Measurements from ENCODE around the gene ZNF764.
A peak's percentile ranks its signal among the peaks of the same experiment; 100 is the strongest.
"Not testable (repeated sequence)": the region's sequence is repeated elsewhere in the genome, so short reads cannot be mapped to it uniquely, and the experiment has no call there.

The ZNF764 gene

DNA sequence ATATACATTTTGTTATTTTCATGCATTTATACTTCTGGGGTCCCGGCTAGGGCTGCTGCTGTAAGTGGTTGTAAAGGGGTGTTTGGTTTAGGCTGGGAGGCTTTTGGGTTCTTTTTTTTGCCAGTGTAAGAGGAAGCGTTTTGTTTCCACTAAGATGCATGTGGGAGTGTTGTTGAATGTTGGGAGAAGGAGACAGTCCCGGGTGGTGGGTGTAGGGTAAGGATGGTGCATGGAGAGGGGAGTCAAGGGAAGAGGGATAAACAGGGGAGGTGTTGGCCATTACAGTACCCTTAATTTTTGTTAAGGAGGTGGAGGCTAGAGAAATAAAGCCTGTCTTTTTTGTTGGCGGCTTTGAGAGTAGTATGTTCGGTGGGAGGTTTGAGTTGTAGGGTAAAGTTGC lies 15.1 kb downstream of the ZNF764 start:
- no peak for DNase-seq

DNA sequence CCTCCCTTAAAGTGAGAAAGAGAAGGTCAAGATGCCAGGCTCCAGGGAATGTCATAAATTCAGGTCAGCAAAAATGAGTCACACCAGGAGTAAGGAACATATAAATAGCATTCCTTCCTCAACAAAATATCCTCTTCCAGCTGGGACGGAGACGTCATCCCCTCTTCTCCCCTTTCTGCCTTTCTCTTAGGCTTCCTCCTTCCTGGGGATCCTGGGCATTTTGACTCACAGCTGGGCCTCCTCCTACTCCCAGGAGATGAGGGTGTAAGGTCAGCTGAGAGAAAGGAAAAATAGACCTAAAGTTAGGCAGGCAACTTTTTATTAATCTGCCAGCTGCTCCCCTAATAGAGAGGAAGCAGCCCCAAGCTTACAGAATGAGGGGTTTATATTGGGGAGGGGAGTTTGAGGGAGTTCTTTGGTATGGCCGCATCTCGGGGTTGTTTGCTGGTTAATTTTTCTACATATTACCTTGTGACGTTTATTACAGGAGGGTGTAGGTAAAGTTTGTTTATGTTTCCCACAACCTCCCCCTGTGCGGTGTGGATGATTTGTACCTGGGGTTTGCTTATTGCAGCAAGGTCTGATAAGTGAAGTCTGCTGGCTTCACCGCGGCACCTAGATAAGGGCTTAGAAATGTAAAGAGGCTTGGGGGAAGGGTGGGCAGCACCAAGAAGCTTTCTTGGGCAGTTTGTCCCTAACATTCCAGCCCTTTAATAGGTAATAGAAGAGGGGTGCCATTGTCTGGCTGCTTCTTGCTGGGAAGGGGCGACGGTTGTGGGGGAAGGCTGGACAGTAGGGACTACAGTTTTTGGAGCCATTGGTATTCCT lies 16.5 kb downstream of the ZNF764 start:
- no peak for DNase-seq

DNA sequence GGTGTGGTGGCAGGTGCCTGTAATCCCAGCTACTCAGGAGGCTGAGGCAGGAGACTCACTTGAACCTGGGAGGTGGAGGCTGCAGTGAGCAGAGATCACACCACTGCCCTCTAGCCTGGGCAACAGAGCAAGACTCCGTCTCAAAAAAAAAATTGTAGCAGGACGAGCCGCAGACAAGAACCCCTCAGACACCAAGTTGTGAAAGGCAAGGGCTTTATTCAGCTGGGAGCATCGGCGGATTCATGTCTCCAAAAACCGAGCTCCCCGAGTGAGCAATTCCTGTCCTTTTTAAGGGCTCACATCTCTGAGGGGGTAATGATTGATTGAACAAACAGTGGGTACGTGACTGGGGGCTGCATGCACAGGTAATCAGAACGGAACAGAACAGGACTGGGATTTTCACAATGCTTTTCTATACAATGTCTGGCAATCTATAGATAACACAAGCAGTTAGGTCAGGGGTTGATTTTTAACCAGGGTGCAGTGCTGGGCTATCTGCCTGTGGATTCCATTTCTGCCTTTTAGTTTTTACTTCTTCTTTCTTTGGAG lies 17.2 kb downstream of the ZNF764 start:
- not testable (repeated sequence) for DNase-seq

DNA sequence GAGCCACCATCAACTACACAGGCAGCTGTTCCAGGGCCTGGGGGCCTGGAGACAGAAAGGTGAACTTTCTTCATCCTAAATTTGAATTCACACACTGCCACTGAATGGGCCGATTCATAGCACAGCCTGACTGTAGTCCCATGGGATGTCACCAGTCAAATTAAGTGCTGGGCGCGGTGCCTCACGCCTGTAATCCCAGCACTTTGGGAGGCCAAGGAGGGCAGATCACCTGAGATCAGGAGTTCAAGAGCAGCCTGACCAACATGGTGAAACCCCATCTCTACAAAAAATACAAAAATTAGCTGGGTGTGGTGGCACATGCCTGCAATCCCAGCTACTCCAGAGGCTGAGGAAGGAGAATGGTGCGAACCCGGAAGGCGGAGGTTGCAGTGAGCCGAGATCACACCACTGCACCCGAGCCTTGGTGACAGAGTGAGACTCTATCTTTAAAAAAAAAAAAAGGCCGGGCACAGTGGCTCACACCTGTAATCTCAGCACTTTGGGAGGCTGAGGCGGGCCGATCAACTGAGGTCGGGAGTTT lies 18.1 kb downstream of the ZNF764 start:
- DNase-seq, result not testable (repeated sequence)

DNA sequence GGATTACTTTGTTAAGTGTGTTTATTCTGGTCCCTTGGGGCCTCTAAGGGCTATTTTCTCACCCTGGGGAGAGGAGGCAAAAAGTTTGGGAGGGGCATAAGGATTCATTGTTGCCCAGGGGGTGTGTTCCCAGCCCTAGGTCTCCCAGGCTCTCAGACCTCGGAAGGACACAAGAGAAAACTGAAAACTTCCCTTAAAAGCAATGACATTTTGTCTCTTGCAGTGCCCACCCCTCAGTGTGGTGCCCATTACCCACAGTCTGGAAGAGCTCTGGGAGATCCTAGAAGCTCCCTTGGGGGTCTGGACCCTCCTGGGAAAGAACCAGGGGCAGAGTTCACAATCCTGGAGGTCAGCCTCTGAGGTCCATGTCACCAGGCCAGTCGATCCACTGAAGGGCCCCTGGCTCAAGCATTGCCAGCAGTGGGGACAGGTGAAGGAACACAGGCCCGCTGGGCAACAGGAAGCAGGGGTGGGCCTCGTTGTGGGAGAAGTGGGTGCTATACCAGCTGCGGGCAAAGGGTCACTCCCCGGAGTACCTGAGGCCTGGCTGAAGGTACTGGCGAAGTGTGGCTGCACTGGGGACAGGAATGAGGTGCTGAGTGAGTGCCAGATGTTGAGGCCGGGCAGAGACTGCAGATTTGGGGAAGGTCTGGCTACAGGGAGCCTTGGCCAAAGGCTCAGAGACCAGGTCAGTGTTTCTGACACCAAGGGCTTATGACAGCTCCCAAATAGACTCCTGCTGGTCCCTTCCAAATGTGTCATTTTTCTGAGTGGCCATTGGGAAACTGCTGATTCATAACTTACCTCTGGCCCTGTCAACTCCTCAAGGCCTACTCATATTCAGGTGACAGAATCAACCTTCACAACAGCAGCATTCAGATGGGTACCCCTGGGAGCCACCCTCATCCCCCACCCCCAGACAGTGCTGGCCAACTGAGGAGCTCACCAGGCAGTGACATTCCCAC lies 18.9 kb downstream of the ZNF764 start:
- no peak for DNase-seq

DNA sequence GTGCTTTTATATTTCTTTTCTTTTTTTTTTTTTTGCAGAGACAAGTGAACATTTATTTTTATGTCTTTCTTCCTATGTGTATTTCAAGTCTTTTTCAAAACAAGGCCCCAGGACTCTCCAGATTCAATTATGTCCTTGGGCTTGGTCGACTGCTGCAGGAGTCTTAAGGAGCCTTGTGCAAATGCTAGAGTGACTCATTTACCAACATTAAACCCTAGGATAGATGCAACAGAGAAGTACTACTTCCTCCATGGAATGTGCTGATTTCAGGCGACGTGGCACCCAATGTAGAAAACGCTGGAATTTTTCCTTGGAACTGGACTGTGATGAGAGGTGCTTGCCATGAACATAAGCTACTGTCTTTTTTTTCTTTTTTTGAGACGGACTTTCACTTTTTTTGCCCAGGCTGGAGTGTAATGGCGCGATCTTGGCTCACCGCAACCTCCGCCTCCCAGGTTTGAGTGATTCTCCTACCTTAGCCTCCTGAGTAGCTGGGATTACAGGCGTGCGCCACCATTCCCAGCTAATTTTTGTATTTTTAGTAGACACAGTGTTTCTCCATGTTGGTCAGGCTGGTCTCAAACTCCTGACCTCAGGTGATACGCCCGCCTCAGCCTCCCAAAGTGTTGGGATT lies 21.7 kb downstream of the ZNF764 start:
- not testable (repeated sequence) for DNase-seq

DNA sequence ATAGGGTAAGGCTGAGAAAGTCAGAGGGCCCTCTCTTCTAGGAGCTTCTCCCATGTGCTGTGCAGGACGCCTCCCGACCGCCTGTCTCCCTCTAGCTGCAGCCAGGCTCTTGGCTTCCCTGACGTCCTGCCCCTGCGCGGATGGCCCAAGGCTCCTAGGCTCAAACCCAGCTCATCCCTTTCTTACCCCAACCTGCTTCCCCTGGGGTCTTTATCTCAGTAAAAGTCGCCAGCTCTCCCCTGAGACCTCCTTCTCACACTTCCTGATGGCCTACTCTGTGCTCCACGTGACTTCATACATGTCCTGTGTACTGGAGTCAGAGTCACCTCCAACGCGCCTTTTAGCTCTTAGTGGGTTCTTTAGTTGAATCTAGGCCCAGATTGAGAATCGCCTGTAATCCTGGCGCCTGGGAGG lies 22.4 kb downstream of the ZNF764 start:
- peak; percentile 59 for DNase-seq

DNA sequence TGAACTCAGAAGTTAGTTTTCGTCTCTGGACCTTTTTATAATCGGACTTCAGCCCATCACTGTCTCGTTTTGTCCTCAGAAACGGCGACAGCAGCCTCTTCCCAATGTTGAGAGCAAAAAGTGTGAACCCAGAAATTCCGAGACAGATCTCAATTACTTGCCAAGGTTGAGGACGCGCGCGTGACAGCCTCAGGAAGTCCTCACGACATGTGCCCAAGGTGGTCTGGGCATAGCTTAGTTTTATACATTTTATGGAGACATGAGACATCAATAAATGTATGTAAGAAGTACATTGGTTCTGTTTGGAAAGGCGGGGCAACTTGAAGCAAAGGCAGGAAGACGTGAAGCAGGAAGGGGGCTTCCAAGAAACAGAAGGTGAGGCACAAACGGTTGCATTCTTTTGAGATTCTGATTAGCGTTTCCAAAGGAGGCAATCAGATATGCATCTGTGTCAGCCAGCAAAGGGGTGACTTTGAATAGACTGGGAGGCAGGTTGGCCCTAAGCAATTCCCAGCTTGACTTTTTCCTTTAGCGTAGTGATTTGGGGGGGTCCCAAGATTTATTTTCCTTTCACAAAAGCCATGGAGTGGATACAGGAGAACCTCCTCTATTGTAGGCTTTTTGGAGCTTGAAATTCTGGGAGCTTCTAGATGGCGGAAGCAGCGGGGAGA lies 22.9 kb downstream of the ZNF764 start:
- DNase-seq, result no peak

DNA sequence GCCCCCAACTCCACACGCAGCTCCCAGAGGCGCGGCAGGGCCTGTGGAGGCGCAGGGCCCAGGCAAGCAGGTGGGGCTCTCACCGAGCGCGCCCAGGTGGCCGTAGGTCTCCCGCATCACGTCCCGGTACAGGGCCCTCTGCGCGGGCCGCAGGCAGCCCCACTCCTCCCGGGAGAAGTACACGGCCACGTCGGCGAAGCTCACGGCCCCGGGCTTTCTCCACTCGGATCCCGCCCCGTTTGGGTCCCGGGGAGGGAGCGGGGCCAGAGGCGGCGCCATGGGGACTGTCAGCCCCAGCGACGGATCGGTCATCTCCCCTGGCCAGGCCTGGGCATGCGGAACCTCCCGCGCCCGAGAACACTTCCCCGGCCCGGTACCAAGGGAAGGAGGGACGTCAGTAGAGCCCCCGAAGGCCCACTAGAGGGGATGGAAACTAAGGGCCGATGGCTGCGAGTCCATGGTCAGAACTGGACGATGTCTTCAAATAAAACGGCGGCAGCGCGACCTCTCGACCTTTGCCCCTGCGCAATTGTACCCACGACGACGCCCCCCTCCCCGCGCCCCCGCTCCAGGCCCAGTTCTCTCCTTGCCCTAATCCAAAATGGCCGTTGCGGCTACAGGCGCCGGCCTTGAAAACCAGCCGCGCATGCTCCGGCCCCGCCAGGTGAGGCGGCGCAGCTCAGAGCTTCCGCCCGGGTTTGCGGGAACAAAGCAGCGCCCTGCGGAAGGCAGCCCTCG lies 23.6 kb downstream of the ZNF764 start, which contains the start of gene ZNF747:
ZNF747 (minus strand) TSS at position 491 of the 738 bp plus-strand sequence; CDS start at position 312, 179 bp downstream.
- DNase-seq, result peak; percentile 85

DNA sequence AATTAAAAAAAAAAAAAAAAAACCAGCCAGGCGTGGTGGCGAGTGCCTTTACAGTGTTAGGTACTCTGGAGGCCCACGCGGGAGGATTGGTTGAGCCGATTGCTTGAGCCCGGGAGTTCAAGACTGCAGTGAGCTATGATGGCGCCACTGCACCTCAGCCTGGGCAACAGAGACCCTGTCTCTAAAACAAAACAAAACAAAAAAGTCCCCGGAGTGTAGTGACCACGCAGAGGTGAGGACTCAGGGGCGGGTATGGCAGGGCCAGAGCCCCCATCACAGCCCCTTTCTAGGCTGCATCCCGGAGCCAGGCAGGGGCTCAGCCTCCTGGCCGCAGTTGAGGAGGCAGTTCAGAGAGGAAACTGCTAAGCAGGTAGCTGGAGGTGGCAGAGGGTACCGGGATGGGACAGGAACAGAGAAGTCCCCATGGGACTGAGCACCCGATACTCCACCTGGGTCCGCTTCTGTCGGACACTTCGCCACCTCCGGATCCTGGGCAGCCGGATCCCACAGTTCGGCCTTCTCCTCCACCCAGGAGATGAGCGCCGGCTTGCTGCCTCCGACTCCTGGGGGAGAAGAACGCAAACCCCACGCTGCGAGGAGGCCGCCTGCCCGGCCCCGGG lies 24.3 kb downstream of the ZNF764 start:
- DNase-seq, result no peak

DNA sequence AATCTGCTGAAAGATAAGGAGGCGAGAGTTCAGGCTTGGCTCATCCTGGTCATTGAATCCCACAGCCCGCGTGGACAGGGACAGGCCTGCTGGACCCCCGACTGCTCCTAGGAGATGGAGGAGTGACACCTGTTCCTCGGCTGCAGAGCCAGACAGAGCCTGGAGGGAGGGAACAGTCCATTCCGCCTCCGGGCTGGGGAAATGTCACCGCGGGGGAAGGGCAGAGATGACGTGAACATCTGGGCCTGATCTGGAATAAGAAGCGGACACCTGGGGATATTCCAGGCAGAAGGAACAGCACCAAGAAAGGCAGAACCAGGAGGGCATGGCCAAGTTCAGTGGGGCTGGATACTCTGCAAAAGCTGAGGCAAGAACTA lies 25.0 kb downstream of the ZNF764 start:
- no peak for DNase-seq

DNA sequence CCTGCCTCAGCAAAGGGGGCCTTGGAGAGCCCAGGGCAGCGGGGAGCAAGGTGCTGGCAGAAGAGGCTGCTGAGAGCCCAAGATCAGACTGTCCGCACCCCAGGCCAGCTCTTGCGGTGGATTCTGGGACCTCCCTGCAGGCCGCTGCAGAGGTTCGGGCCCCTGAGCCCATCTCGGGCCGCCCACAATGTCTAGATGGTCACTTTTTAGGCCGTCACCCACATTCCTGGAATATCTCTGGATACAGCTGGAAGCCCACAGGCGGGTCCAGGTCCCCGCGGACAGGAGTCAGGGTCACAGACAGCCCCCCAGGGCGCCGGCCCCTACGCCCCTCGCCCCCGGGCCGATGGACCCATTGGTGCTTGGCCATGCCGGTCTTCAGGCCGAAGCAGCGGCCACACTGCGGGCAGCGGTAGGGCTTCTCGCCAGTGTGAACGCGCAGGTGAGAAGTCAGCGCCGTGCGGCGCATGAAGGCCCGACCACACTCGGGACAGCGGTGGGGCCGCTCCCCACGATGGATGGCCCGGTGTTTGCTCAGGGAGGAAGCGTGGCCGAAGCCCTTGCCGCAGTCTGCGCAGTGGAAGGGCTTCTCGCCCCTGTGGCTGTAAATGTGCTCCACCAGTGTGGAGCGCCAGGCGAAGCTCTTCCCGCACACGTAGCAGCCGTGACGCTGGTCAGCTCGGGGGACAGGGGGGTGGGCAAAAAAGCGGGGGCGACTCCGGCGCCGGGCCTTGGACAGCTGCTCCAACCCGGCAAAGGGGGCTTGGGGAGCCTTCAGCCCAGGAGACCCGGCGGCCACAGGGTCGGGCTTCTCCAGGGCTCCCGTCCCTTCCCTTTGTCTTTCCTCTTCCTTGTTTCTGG lies 25.7 kb downstream of the ZNF764 start:
- DNase-seq, result no peak

DNA sequence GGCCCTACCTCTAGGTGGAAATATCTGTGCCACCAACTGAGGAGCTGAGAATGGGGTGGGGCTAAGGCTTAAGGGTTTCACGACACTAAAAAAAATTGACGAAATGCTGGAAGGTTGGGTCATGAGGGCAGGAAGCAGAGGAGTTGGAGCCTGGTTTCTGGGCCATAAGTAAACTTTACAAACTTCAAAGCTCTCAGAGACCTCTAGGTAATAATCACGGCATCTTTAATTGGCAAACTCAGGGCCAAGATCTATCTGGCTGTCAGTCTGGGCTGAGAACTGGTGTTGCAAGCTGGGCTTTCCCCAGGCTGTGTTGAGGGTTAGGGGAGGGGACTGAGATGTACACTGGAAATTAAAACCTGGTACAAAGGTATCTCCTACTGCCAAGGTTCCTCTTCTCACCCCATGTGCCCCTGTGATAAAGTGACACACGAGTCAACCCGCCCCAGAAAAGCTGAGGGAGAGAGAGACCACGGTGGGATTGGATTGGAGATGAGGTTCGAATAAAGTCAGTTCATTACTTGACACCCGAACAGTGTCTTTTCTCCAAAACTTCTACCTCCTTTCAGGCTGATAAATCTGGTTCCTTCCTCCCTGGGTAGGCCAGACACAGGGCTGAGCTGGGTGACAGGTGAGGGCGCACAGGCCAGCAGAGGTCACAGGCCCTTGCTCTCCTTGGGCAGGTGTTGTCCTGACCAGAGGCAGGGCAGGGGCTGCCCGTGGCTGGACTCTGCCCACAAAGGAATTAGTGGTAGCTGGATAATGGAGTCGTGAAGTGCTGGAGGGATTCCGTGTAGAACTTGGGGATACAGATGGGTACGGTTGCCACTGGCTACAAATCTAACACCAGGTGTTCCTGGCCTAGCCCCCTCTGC lies 27.8 kb downstream of the ZNF764 start:
- DNase-seq, result no peak

DNA sequence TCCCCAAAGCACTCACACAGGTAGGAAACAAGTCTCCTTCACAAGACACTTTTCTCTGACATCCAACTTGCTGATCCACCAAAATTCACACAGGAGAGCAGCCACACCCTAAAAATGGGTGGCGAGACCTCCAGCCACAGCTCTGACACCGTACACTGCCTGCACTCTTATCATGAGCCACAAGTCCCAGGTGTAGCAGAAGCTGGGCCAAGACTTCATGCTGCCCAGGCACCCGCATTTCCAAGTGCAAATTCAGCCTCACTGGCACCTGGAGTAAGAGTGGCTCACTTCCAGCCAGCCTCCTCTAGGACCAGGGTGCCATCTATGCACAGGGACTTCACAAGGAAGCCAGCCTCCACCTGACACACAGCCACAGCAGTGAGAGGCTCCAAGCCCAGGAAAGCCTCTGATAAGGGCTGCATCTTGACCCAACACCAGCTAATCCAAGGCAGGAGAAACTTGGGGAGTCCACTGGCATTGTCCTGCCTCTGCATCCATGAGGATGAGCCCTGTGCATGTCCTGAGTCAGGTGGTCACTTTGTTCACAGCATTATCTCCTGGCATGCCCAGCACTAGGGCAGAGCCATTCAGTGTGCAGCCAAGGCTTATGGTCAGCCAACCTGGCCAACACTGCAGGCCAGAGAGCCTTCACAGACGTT lies 29.2 kb downstream of the ZNF764 start:
- no peak for DNase-seq

DNA sequence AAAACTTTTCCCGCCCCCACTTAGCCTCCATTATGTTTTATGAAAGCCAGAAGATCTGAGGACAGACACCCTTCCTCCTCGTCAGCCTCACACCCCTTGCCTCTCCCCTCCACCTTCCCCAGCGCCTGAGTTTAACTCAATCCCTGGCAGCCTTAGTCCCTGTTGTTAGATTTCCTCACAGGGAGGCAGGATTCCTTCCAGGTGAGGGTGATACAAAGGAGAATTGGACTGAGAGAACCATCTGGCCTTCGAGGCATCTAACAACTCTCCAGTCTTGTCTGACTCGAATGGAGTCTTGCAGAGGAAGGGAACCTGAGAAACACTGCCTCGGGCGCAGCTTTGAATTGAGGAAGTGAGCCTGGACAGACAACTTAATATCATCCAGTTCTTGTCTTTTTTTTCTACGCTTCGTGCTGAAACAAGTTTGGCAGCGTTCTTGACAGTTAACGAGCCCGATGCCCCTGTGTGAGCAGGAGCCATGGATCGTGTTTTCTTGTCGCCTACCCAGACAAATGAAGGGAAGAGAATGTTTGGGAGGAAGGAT lies 30.5 kb downstream of the ZNF764 start:
- DNase-seq, result no peak

DNA sequence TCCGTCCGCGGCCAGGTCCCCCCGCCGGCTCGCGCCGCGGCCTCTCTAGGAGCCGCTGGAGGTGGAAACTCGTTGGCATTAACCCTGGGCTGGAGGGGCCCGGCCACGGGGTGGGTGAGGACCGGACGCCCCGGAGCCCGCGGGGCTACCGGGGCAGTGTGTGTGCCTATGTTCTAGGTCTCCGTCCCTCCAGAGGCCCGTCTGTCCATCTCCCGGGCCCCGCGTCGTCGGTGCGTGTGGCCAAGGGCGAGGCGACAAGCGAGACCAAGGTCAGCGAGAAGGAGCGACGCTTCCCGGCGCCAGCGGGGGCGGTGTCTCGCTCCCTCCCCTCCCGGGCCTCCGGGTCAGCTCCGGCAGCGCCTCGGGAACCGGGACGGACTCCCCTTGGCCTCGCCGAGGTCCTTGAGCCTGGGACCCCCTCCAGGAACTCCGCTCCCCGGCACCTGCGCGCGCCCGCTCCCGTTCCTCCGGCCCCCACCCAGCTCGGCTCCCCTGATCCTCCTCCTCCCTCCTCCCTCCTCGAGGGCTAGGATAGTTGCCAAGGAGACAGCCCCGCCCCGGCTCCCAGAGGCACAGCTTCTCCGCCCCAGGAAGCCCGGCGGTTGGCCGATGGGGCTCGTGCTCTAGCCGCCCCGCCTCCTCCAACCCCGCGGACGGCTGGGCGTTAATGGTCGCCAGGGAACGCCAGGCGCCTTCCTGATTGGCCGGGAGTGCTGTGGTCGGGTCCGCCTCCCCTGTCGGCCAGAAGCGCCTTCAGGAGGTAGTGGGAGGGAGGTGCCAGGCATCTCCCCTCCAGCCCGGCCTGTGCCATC lies 31.1 kb downstream of the ZNF764 start:
- peak; percentile 87 for DNase-seq

Data from kidney glomerular epithelial cell (primary cell).